GM12872 (cell line): ENCODE measurements around the gene PRPF18.

Experiments used
- CTCF ChIP-seq: IDR thresholded peaks from 3 replicates; pipeline ENCODE4 v1.5.1; 2011; ENCODE audit warnings: low read depth, mild to moderate bottlenecking, low read length, moderate library complexity; ENCODE audit not compliant: insufficient read depth

Gene PRPF18

DNA sequence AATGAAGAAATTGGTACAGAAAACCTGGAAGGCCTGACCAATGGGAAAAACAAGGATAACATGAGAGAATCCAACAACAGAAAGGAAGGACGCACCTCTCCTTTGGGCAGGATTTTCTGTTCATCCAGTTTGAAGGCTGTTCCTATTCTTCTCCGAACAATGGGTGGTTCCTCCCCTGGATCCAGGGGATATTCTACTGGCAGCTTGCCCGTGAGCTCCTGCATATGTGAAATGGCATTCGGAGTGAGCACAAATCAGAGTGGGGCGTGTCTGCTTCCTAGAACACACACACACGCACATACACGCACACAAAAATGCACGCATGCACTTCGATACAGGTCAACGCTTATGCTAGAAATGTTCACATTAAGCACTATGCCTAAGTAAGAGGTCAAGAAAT, 83.5 kb downstream of the PRPF18 start:
- no peak for TF ChIP-seq CTCF

DNA sequence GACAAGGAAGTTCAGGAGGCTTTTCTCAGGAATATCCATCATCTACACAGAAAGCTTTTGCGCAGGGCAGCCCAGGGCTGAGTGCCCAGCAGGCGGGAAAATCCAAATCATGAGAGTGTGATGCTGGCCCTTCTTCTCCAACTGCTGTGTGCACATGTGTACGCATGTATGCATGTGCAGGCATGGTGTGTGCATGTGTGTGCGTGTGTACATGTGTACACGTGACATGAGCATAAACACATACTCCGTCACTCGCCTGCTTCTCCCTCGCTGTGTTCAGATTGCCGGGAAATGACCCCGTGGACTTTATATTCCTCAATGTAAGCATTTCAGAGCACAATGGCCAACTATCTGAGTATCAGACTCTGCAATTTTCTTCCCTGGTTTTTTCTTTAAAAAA, 85.1 kb downstream of the PRPF18 start:
- TF ChIP-seq CTCF, result no peak

GRCh38 chr10:13672548-13672947, 85.8 kb downstream of the PRPF18 start:
- no peak for TF ChIP-seq CTCF

DNA sequence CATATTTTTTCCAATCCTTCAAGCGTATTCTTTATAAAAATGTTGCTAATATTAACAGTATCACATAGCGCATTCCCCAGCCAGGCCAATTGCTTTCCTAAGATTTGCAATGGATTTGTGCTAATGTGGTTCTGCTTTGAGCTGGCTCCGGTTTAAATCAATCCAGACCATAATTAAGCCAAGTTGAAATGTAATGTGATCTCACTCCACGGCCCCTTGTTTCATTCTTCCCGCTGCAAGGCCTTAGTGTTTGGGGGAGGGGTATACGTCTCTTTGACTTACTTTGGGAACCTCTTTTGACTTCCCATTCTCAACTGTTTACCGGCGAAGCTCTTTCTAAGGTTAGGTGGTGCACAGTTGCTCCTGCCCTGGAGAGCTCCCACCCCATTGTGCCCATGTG, 86.4 kb downstream of the PRPF18 start:
- TF ChIP-seq CTCF, result no peak

DNA sequence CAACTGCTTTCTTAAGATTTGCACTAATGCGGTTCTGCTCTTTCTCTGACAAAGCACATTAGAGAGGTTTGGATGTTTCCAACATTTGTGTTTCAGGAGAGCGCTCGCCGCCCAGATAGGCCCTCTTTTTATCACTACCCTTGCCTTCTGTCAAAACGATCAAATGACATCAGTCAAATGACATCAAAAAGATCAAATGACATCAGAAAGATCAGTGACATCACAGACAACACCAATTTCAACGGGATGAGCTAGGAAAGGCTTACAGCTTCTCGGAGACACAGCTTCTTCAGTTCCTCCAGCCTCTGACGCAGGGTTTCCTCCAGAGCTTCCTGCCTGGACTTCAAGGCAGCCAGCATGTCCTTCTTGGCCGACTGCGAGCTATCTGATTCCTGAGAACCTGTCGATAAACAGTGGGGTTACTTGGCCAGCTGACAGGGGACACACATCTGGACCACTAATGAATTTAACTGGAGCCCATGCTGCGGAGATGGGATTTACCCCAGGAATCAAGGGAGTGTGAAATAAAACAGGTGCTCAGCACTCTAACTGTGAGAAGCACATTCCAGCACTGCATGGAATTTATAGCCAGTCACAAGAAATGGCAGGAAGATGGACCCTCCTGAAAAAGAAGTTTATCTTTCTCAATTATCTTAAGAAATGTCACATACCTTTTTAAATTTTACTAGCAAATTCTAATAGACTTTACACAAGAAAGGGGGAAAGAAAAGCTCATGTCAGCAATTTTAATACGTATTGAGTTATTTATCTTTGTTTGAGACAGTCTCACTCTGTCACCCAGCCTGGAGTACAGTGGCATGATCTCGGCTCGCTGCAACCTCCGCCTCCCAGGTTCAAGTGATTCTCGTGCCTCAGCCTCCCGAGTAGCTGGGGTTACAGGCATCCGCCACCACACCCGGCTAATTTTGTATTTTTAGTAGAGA, 88.2 kb downstream of the PRPF18 start:
- TF ChIP-seq CTCF, result no peak

GRCh38 chr10:13678101-13678843, 91.5 kb downstream of the PRPF18 start:
- TF ChIP-seq CTCF, result no peak
